Stimulated activated CD4-positive, alpha-beta T cell treated with anti-CD3 and anti-CD28 coated beads, Interleukin-4, amount 100 ng/mL, for 48 hours (primary cell): ENCODE measurements around the gene GOLGA6A.
A peak's percentile ranks its signal among the peaks of the same experiment; 100 is the strongest.
"Not testable (repeated sequence)": the region's sequence is repeated elsewhere in the genome, so short reads cannot be mapped to it uniquely, and the experiment has no call there.

Source experiments
- DNase-seq, 2 donors: peaks; one replicate each; pipeline ENCODE4 v3.0.0-alpha.2; 2020; ENCODE audit warnings: low read depth in 2 of 2

GOLGA6A gene

DNA sequence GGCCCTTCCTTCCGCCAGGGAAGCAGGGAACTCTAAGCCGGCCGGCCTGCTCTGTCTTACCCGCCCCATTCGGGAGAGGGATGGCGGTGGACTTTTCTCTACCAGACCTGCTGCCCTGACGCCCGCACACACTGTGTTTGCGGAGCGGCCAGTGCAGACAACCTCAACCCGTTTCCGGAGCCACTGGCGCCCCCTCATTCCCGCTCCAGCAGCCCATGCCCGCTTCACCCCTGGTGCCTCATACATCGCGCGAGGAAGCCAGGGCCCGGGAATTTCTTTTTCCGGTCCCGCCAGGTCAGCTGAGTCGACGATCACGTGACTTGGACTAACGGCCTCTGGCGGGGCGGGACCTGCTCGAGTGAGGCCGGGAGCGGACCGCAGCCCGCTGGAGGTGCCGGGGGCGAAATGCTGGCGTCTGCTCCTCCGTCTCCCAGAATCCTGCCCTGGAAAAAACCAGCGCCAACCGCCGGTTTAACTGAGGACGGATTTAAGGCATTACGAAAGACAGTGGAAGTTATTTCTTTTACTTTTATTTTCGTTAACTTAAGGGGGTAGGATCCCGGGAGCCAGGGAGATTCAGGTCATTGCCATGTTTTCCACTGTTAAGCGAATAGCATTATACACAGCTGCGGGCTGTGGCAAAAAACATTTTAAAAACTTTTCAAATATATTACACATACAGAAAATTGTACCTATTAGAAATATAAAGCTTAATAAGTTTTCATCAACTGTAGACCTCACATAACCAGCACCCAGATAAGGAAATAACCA is 17.8 kb upstream of the GOLGA6A start:
- DNase-seq, result peak; percentile 68 to 79

DNA sequence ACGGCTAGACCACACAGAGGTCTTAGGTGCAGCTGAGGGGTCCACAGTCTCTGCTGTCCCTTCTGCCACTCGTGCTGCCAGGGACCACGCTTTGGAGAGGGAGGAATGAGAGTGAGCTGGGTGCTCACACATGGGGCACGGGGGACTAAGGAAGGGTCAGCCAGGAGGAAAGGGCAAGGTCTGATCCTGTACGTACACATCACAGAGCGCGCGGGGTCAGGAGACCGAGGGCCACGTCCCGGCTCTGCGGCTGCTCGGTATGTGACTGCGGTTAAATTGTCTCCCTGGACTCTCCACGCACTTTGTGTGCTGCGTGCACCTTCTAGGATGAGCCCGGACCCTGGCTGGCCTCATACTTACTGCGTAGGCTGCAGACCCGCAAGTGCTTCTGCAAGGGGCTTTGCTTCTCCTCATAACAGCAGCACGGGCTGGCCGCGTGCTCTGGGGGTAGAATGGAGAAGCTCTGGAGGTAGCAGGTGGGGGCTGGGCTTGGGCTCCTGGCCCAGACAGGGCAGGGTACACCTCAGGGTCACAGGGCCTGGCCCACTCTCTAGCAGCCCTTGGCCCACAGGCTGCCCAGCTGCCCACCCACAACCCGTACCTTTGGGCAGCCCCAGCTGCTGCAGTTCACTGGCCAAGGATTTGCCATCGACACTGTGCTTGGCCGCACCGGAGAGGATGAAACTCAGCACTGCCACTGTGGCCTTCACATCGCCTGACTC is 14.6 kb upstream of the GOLGA6A start:
- not testable (repeated sequence) for DNase-seq

DNA sequence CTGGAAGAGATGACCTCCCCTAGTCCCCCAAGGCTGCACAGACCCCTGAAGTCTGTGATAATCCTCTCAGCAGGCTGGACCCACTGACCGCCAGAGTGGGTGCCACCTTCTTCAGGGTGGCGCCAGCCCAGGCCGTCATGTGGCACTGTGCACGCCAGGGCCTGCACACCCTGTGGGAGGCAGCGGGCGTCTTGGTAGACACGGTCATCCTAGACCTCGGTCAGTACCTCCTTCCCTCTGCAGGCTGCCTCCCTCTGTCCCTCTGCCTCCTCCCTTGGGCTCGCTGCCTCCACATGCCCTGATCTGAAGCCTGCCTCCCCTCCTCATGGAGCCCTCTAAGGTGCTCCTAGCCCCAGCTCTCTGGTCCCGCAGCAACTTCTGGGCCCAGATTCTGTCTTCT is 13.3 kb upstream of the GOLGA6A start:
- not testable (repeated sequence) for DNase-seq

DNA sequence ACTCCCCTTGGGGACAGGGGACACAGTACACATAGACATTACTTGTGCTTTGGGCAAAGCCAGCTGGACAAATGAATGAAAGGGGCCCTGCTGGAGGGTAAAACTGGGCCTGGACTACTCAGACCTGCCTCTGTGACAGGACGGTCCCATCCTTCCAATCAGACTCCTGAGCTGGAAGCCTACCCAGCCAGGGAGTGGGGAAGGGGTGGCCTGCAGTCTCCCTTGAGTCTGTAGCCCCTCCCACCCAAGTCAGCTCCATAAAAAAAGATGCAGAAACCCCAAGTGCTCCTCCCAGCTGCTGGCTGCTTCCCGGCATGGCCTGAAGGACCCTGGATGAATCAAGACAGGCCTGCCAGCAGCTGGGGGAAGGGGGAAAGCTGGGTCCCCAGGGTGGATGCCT is 12.2 kb upstream of the GOLGA6A start:
- DNase-seq, result not testable (repeated sequence)

DNA sequence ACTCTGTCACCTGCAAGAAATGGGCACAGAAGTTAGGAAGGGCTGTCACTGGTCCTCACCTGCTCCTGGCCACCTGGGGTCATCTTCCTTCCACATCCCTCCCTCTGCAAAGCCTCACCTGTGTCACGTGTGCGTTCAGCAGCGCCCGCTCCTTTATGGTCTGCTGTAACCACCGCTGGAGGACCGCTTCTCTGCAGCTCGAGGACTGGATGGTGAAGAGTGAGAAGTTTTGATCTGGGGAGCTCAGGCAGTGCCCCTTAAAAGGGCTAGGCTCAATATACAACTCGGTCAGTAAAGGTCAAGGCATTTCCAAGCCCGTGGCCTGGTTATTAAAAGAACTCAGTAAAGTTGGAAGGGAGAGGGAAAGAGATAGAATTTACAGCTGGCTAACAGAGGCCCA is 6.6 kb downstream of the GOLGA6A start:
- not testable (repeated sequence) for DNase-seq

DNA sequence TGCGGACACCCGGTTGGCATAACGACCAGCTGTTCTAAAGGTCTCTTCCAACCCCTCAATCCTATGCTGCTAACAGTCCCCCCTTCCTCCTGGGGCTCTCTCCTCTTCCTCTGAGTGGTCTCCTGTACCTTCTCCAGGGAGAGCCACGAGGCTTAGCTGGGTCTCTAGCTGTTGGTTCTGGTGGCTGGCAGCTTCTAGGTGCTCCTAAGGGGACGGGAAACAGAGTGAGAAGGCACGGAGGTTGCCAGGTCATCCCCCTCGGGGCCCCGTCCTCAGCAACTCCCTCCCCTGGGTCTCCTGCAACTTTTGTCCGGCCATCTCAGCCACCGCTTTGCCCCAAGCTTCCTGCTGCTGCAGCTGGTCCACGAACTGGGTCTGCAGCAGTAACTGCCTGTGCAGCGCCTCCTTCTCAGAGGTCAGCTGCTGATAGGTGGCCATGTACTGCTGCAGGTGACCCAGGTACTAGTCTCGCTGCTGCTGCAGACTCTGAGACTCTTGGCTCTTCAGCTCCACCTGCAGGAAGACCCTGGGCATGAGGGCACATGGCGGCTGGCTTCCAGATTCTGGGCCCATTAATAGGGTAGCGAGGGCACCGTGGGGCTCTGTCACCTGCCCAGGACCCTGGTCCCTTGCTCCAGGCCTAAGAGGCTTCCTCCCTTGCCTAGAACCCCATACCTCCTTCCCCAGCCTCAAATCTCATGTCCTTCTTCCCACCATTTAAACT is 9.6 kb downstream of the GOLGA6A start:
- peak; percentile 19 to 24 for DNase-seq

DNA sequence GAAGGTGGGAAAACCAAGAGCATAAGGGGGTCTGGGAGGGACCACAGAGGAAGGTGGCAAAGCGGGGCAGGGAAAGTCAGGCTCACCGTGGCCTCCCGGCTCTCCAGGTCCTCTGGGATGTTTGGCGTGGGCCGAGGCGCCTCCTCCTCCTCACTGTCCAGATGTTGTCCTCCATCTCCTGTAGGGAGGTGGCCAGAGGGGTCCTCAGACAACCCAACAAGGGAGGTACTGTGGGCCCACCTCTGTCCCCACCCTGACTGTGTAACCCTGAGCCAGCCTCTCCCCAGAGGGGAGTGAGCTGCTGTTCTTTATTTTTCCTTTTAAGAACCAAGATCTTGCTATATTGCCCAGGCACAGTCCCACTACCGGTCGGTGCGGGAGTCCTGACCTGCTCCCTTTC is 10.2 kb downstream of the GOLGA6A start:
- not testable (repeated sequence) for DNase-seq

DNA sequence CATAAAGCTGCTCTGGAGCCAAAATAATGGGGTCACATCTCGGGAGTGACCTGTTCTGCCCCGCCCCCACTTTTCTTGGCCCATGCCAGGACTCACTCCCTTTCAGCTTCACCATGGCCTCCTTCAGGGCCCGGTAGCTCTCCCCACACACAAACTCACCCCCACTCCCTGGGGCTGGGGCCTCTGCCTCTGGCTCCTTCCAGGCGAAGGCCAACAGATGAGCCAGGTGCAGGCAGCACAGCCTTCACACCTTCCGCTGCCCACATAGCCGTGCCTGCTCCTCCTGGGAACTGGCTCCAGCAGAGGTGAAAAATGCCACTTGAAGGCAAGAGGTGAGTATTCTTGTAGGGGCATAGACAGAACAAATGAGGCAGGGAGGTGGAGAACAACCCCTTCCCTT is 10.7 kb downstream of the GOLGA6A start:
- DNase-seq, result not testable (repeated sequence)

DNA sequence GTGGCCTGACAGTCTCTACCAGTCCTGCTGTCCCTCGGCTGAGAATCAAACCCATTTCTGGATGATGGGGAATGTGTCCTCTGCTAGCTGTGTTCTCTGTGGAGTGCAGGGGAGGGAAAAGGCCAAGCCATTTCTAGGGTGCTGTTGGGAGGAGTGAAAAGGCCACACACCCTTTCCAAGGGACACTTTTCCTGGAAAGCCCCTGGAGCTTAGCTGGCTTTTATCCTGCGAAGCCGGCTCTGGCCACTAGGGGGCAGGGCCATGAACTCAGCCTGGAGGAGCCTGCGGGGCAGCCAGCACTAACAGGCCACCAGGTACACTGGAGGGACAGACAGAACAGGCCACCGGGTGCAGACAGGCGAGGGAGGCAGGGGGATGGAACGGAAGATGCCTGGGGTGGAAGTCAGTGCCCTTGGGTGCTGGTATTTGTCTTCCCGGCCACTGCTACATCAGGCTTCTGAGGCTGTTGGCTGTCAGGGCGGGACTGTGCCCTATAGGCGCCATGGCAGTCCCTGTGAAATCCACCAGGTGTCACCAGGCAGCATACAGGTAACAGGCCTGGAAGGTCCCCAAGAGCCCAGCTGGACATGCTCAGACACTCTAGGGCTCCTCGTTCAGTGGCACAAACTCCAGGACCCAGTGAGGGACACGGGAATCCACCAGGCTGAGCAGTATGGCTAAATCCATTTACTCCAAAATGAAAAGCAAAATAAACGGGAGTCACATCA is 16.5 kb downstream of the GOLGA6A start:
- peak; percentile 26 to 37 for DNase-seq

DNA sequence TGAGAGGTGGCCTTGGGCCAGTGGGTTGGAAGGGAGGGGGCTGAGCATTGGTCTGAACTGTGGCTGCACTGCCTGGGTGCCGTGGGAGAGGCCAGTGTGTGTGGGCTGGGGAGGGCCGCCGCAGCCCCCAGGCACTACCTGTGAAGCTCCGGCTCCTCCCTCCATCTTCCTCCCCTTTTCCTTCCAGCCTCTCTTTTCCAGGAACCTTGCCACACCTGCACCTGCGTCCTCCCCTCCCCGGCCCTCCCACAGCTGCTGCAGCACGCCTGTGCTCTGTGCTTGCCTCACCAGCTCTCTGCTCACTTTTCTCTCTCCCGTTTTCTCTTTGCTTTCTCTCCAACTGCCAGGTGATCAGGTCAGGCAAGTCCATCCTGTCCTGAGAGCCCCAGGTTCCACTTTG is 17.5 kb downstream of the GOLGA6A start:
- not testable (repeated sequence) for DNase-seq

DNA sequence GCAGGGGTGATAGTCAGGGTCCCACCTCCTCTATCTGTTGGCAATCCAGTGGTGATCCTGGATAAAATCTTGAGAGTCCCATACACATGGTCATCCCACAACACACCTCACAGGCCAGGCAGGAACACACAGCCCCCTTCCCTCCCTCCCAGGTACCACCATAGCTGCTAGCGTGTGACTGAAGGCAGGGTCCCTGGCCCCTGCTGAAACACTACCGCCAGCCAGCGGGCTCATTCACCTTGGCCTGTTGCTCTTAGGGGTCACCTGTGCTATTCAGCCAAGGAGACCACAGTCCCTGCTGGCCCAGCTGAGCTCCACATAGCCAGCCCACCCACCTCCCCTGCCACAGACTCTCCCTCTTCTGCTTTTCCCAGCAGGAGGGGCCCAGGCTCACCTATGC is 18.2 kb downstream of the GOLGA6A start:
- not testable (repeated sequence) for DNase-seq

DNA sequence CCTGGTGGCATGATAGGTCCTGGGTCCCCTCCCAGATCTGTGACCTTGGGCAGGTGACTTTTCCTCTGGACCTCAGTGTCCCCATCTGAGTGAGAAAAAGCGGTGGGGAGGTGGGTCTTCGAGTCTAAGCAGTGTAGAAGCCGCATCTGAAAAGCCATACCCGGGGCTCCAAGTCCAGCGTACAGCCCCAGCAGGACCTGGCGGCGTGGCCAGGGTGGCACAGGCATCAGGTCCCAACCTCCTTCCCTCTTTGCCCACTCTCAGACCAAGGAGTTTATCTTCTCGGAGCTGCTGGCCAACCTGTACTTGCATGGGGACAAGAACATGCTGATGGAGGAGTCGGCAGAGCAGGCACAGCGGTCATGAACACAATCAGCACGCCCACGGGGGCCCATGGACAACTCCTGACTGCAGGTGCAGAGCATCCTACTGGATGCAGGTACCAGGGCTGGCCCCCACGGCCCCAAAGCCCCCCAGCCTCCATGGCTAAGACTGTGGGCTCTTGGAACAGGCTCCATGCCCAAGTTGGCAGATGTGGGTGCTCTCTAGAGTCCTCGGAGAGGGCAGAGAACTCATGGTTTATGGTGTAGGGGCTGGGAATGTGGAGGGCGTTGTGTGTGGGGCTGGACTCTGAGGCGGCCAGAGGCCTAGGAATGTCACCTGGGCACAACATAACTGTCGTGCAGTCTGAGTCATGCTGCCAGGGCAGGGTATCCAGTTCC is 18.8 kb downstream of the GOLGA6A start:
- not testable (repeated sequence) for DNase-seq

DNA sequence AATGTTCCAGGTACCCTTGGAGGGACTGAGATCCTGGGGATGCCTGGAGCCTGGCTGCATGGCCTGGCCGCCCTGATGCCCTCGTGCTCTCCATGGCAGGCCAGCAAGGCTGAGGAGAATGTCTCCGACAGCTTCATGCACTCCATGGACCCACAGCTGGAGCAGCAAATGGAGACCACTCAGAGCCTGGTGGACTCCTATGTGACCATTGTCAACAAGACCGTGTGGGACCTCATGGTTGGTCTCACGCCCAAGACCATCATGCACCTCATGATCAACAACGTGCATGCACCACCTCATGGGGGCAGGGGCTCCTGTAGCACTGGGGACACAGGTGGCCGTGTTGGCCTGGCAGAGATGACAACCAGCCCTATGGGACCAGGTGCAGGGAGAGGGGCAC is 19.7 kb downstream of the GOLGA6A start:
- no peak for DNase-seq

DNA sequence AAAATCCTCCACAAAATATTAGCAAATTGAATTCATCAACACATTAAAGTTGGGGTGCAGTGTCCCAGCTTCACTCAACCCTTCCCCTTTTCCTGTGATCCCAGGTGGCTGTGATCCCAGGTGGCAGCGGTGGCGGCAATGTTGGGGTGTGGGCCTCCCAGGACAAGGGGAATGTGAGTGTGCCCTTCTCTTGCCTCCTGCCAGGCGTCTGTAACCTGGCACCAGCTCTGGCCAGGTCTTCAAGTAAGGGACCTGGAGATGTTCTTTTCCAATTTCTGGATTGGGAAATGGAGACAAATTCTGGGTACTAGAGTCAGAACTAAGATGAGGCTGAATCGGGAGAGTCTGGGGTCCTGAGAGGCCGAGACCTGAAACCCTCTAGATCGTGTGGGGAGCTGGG is 20.1 kb downstream of the GOLGA6A start:
- DNase-seq, result no peak

DNA sequence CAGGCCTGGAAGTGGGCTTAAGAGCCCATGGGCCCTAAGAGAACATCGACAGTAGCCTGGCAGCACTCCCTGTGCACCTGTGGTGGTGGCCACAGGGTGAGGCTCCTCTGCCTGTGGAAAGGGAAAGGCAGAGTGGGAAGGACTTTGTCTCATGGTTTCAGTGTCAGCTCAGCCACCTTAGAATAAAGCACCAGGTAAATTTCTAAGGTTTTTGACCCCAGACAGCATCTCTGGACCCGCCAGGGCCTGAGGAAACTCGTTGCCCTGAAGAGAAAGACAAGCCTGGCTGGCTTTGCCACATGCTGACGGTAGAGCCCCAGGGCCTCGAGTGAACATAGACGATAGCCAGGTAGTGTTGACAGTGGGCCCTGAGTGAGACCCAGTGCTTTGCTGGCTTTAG is 22.1 kb downstream of the GOLGA6A start:
- no peak for DNase-seq

DNA sequence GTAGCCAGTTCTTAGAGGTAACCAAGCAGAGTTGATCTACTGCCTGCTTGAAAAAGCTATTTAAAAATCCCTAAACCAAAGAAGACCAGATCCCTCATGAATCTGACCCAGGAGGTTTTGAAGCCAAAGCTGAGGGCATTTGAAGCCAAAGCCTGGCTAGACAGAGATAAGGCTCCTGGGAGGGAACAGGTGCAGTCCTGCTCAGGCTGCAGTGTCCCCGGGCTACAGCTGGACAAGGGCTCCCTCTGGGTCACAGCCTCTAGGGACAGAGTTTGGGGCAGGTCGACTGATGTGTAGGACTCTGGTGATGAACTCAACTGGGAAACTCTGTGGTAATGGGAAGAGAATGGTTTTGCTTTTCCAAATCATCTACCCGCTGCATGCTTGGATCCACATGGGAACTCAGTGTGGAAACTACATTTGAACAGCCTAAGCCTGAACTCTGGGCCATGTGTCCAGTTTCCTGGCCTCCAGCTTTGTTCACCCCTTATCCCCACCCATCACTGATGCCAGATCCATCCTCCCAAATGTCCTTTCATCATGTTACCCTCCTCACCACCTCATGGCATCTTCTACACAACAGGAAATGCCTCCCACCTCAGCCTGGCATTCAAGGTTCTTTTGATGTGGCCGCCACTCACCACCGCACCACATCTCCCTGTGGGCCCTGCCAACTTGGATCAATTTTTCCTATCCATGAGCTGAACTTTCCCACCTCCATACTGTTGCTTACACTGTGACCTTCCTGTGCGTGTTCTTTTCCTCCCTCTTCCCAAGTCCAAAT is 23.1 kb downstream of the GOLGA6A start:
- DNase-seq, result not testable (repeated sequence)

DNA sequence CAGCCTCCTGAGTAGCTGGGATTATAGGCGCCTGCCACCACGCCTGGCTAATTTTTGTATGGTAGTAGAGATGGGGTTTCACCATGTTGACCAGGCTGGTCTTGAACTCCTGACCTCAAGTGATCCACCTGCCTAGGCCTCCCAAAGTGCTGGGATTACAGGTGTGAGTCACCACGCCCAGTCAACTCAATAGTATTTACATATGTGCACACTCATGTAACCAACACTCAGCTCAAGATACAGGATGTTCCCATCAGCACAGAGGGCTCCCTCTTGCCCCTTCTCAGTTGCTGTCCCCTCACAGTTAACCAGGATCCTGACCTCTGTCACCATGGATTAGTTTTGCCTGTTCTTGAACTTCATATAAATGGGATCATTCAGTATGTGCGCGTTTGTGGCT is 26.0 kb downstream of the GOLGA6A start:
- DNase-seq, result not testable (repeated sequence)

DNA sequence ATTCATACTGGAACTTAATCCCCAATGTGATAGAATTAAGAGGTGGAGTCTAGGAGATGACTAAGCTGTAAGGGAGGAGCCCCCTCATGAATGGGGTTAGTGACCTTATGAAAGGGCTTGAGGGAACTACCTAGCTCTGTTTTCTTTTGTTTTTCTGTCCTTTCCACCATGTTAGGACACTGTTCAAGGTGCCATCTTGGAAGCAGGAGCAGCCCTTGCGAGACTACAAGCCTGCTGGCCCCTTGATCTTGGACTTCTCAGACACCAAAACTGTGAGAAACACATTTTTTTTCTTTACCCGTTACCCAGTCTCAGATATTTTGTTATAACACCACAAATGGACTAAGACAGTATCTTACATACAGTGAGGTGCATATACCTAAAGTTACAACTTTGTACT is 26.5 kb downstream of the GOLGA6A start:
- DNase-seq, result no peak

DNA sequence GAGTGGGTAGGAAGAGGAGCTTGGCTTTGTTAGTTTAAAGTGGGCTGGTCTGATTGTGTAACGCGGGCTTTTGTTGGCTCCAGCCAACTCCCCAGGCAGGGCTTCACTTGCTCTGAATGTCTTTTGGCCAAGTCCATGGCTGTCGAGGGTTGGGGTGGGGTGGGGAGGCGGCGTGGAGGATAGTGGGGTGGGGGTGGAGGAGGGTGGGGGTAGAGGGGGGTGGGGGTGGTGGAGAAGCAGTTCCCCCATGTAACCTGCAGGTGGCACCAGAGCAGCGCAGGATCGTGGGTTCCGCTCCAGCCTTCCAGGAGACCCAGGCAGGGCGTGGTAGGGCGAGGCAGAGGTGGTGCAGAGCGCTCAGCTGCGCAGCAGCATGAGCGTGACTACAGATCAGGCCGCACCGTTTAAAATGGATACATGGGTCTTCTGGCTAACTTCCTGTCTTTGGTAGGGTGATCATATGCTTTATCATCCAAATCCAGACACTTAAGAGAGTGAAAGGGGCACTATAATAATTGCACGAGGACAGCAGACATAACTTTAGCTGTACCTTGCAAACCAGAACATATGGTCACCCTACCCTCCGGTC is 28.3 kb downstream of the GOLGA6A start:
- DNase-seq, result peak; percentile 66 to 68

DNA sequence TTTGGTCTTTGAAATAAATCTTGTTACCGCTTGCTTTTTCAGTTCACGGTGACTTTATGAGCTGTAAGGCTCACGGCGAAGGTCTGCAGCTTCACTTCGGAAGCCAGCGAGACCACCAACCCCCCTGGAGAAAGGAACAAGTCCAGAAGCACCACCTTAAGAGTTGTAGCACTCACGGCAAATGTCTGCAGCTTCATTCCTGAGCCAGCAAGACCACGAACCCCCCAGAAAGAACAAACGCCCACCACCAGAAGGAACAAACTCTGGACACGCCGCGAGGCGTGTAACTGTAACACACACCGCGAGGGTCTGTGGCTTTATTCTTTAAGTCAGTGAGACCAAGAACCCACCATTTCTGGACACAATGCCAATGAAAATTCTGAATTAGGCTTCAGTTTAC is 28.8 kb downstream of the GOLGA6A start:
- no peak for DNase-seq
